Measurements from ENCODE around the gene KRTAP20-4. TPM values are rescaled to one million over a fixed set of nuclear protein-coding genes. Genes with fewer than 3 reads are reported as not detected.

Gene KRTAP20-4
- total RNA-seq, 2 donors from 2014 or later: not detected

- H3K4me3 ChIP-seq: no peak within 1 kb of the TSS
- no peaks in the 10 kb centered on the region for H3K36me3 ChIP-seq
- TF ChIP-seq CTCF (IDR thresholded peaks at IDR 0.05): no peak
- no peaks in the 10 kb centered on the region for H3K9me3 ChIP-seq
- H3K27ac ChIP-seq: no peak within 1 kb of the TSS
- no peak for DNase-seq (ENCODE audit: low spot score)
- no peak for ATAC-seq (ENCODE audit: insufficient number of reproducible peaks, low FRiP score, low read depth)
- H3K27me3 ChIP-seq (replicated peaks; ENCODE audit: insufficient read depth): no peaks in the 10 kb centered on the region
- H3K4me1 ChIP-seq (ENCODE audit: control insufficient read depth in 1 of 2, low read depth in 2 of 2): no peaks in the 10 kb centered on the region
Measured at GRCh38 chr21:30590297-30590696, 30.1 kb upstream of the KRTAP20-4 start, which contains the start of gene KRTAP22-2. Gene KRTAP22-2, minus strand, starts transcription at chr21:30590397.

GRCh38 chr21:30592140-30592539 lies 28.3 kb upstream of the KRTAP20-4 start, which contains the start of gene KRTAP6-3:
Gene KRTAP6-3, plus strand, starts transcription at chr21:30592440. Its CDS starts 6 bp downstream, at chr21:30592446.
- no peak for TF ChIP-seq CTCF (IDR thresholded peaks at IDR 0.05)
- Histone ChIP-seq H3K27ac (no peak within 1 kb of the TSS), H3K4me1 (ENCODE audit: control insufficient read depth in 1 of 2, low read depth in 2 of 2) (no peaks in the 10 kb centered on the region), H3K27me3 (replicated peaks; ENCODE audit: insufficient read depth) (no peaks in the 10 kb centered on the region), H3K36me3 (no peaks in the 10 kb centered on the region), H3K9me3 (no peaks in the 10 kb centered on the region), H3K4me3 (no peak within 1 kb of the TSS)
- DNase-seq (ENCODE audit: low spot score) (no peak), ATAC-seq (ENCODE audit: insufficient number of reproducible peaks, low FRiP score, low read depth) (no peak)

- Histone ChIP-seq H3K27me3 (replicated peaks; ENCODE audit: insufficient read depth) (no peaks in the 10 kb centered on the region), H3K36me3 (no peaks in the 10 kb centered on the region), H3K4me1 (ENCODE audit: control insufficient read depth in 1 of 2, low read depth in 2 of 2) (no peaks in the 10 kb centered on the region), H3K9me3 (no peaks in the 10 kb centered on the region), H3K27ac (no peak within 1 kb of the TSS), H3K4me3 (no peak within 1 kb of the TSS)
- DNase-seq (ENCODE audit: low spot score): no peak
- no peak for TF ChIP-seq CTCF (IDR thresholded peaks at IDR 0.05)
- ATAC-seq (ENCODE audit: insufficient number of reproducible peaks, low FRiP score, low read depth): no peak
Measured at GRCh38 chr21:30598802-30599201, 21.6 kb upstream of the KRTAP20-4 start, which contains the start of gene KRTAP6-2. Gene KRTAP6-2, minus strand, starts transcription at chr21:30598902. Its CDS starts 28 bp downstream, at chr21:30598874.

GRCh38 chr21:30600787-30601186 lies 19.6 kb upstream of the KRTAP20-4 start, which contains the start of gene KRTAP22-1:
Gene KRTAP22-1, plus strand, starts transcription at chr21:30601087.
- no peak within 1 kb of the TSS for H3K27ac ChIP-seq
- H3K4me1 ChIP-seq (ENCODE audit: control insufficient read depth in 1 of 2, low read depth in 2 of 2): no peaks in the 10 kb centered on the region
- TF ChIP-seq CTCF (IDR thresholded peaks at IDR 0.05): no peak
- no peaks in the 10 kb centered on the region for H3K9me3 ChIP-seq
- ATAC-seq (ENCODE audit: insufficient number of reproducible peaks, low FRiP score, low read depth) (no peak), DNase-seq (ENCODE audit: low spot score) (no peak)
- H3K36me3 ChIP-seq: no peaks in the 10 kb centered on the region
- no peaks in the 10 kb centered on the region for H3K27me3 ChIP-seq (replicated peaks; ENCODE audit: insufficient read depth)
- no peak within 1 kb of the TSS for H3K4me3 ChIP-seq

GRCh38 chr21:30605968-30606367 lies 14.5 kb upstream of the KRTAP20-4 start:
- H3K4me1 ChIP-seq (ENCODE audit: control insufficient read depth in 1 of 2, low read depth in 2 of 2): no peaks in the 10 kb centered on the region
- DNase-seq (ENCODE audit: low spot score) (no peak), ATAC-seq (ENCODE audit: insufficient number of reproducible peaks, low FRiP score, low read depth) (no peak)
- TF ChIP-seq CTCF (IDR thresholded peaks at IDR 0.05): no peak
- no peaks in the 10 kb centered on the region for H3K9me3 ChIP-seq
- H3K4me3 ChIP-seq: no peak overlapping the region
- no peaks in the 10 kb centered on the region for H3K36me3 ChIP-seq
- H3K27ac ChIP-seq: no peak overlapping the region
- no peaks in the 10 kb centered on the region for H3K27me3 ChIP-seq (replicated peaks; ENCODE audit: insufficient read depth)

Data from thoracic aorta (tissue), 2 donors.